ENCODE results near the gene ARHGEF4. TPM values are rescaled to one million over a fixed set of nuclear protein-coding genes. Genes with fewer than 3 reads are reported as not detected.

The ARHGEF4 gene
- total RNA-seq, 1 experiment from 2014 or later, result 12.6 TPM

GRCh38 chr2:130832296-130832940, 4.3 kb upstream of the ARHGEF4 start:
- H2BK12ac ChIP-seq (ENCODE audit: insufficient read length, low read depth, low read length), result no peak overlapping the region
- no CpG with 5 or more reads among the region's 12 CpGs for WGBS (ENCODE audit: extremely low coverage, insufficient read length, low lambda C conversion rate)
- Mint-ChIP-seq H3K27ac (peak overlapping the region in 1 of 3 experiments; percentile 48; a peak in 1 of 7 replicates), H3K4me1 (peaks cover 19 to 35% of the 10 kb centered on the region in 2 experiments), H3K4me3 (no peak overlapping the region; a peak in 1 of 5 replicates), H3K9me3 (no peaks in the 10 kb centered on the region; a peak in 1 of 5 replicates), H3K36me3 (ENCODE audit: insufficient read depth in 1 of 3, low read depth in 3 of 3) (no peaks in the 10 kb centered on the region), H3K27me3 (ENCODE audit: low read depth) (peaks cover 28% of the 10 kb centered on the region)
- no peak overlapping the region for H4K8ac ChIP-seq (replicated peaks; ENCODE audit: insufficient read length, low read depth, low read length)
- H4K5ac ChIP-seq (ENCODE audit: insufficient read length, low read depth, low read length), result no peak overlapping the region
- H4K91ac ChIP-seq (ENCODE audit: insufficient read length, low read depth, low read length), result no peak overlapping the region
- no peak overlapping the region for H3K4me2 ChIP-seq (ENCODE audit: insufficient read depth, insufficient read length, low read length)
- H3K9me3 ChIP-seq (ENCODE audit: control insufficient read depth, low read depth, low read length), result no peaks in the 10 kb centered on the region
- H2BK120ac ChIP-seq (ENCODE audit: low read depth, low read length, poor library complexity, severe bottlenecking), result no peak overlapping the region
- H3K27me3 ChIP-seq (ENCODE audit: insufficient read depth, low read length), result no peaks in the 10 kb centered on the region; the same call in 1 of the 2 replicates
- peaks cover 8% of the 10 kb centered on the region for H3K23me2 ChIP-seq (ENCODE audit: insufficient read length, low read depth, low read length, poor library complexity, severe bottlenecking)
- H3K79me2 ChIP-seq (ENCODE audit: insufficient read depth, low read length), result no peaks in the 10 kb centered on the region
- no peak overlapping the region for H3K18ac ChIP-seq (ENCODE audit: insufficient read length, low read depth, low read length)
- no peak overlapping the region for H2AK5ac ChIP-seq (ENCODE audit: insufficient read length, low read length)
- H2BK15ac ChIP-seq (ENCODE audit: low read depth, low read length), result no peak overlapping the region
- H3K56ac ChIP-seq (ENCODE audit: insufficient read length, low read depth, low read length), result no peak overlapping the region
- no peaks in the 10 kb centered on the region; the same call in 1 of the 2 replicates for H3K4me1 ChIP-seq (ENCODE audit: insufficient read depth, low read length)
- no peak overlapping the region for H2BK20ac ChIP-seq (ENCODE audit: low read depth, low read length, poor library complexity, severe bottlenecking)
- H2AFZ ChIP-seq (ENCODE audit: low read length), result no peak overlapping the region
- no peaks in the 10 kb centered on the region for H4K20me1 ChIP-seq (ENCODE audit: control insufficient read depth, insufficient read depth, insufficient read length)
- no peak overlapping the region for H3T11ph ChIP-seq (ENCODE audit: low read length)
- no peak overlapping the region for H3K27ac ChIP-seq (ENCODE audit: insufficient read length, low read depth, low read length)
- no peak for DNase-seq
- H3K79me1 ChIP-seq (ENCODE audit: insufficient read depth, low read depth, low read length, poor library complexity, severe bottlenecking), result no peaks in the 10 kb centered on the region
- no peak overlapping the region for H2BK5ac ChIP-seq (ENCODE audit: insufficient read length, low read length)
- H3K9ac ChIP-seq (ENCODE audit: extremely low read depth, insufficient read length, low read length), result no peak overlapping the region
- no peak for TF ChIP-seq CTCF (conservative IDR thresholded peaks at IDR 0.05)
- H3K23ac ChIP-seq (ENCODE audit: insufficient read length, low read depth, low read length), result no peak overlapping the region
- no peak overlapping the region for H3K14ac ChIP-seq (ENCODE audit: insufficient read depth, low read length)
- no peak overlapping the region for H3K4ac ChIP-seq (ENCODE audit: low read depth, low read length)
